LNCaP clone FGC (cell line): ENCODE results near the gene PDGFB.

Experiments used
- DNase-seq: peaks from one replicate; pipeline ENCODE4 v3.0.0-alpha.2; 2011; ENCODE audit warnings: low read depth
- H3K4me3 ChIP-seq: 2 replicates; pipeline ENCODE4 v1.5.1; 2011; ENCODE audit warnings: mild to moderate bottlenecking, low read depth, low read length, control low read depth
- TF ChIP-seq, protein P1 (sequence below): IDR thresholded peaks from 2 replicates; pipeline ENCODE4 v1.5.1; 2012; ENCODE audit warnings: mild to moderate bottlenecking; ENCODE audit not compliant: control insufficient read depth, insufficient read depth; ENCODE audit errors: extremely low read depth

The PDGFB gene

DNA sequence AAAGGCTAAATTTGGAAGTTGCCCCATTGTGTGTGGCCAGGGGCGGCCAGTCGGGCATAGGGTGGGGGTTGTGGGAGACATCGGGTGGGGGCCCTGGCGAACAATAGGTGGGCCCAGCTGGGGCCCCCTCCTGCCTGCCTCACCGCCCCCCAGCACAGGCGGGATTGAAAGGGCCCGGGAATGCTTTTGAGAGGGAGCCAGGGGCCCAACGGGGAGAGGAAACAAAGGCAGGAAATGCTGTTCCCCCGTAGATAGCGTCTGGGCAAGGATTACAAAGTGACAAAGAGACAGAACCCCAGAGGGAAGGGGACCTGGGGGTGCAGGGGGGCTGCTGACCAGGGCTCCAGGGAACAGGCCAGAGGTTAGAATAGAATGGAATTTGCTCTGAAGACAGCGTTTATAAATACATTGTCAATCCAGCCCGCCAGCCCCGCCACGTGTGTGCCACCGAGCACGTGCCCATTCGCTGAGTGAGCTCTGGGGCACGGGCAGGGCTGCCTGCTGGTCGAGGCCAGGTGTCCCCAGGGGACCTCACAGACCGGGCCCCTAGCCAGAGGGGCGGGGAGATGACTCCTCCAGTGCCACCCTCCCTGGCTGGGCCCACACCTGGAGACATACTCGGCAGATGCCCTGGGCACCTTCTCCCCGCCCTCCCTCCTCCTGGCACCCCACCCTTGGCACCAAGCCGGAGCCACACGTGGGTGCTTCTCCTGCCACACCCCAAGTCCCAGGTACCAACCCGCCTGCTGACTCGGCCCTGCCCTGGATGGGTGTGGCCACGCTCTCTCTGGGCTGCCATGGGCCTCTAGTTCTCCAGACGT, 9.7 kb downstream of the PDGFB start:
- no peak overlapping the region for H3K4me3 ChIP-seq
- TF ChIP-seq, protein P1, sequence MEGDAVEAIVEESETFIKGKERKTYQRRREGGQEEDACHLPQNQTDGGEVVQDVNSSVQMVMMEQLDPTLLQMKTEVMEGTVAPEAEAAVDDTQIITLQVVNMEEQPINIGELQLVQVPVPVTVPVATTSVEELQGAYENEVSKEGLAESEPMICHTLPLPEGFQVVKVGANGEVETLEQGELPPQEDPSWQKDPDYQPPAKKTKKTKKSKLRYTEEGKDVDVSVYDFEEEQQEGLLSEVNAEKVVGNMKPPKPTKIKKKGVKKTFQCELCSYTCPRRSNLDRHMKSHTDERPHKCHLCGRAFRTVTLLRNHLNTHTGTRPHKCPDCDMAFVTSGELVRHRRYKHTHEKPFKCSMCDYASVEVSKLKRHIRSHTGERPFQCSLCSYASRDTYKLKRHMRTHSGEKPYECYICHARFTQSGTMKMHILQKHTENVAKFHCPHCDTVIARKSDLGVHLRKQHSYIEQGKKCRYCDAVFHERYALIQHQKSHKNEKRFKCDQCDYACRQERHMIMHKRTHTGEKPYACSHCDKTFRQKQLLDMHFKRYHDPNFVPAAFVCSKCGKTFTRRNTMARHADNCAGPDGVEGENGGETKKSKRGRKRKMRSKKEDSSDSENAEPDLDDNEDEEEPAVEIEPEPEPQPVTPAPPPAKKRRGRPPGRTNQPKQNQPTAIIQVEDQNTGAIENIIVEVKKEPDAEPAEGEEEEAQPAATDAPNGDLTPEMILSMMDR, result no peak
- DNase-seq, result peak; percentile 49

DNA sequence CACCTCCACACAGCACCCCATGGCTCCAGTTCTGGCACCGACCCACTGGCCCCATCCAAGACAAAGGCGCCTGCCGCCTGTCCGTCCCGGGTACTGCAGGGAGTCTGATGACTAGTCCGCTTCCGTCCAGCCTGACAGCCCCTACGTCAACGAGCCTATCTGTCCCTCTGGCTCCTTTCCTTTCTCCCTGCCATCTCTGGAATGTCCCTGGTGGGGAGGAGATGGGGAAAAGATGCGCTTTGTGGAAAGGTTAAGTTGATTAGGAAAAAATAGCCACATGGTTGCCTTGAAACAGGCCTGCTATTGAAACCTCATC, 10.4 kb downstream of the PDGFB start:
- DNase-seq, result no peak
- TF ChIP-seq, protein P1, result no peak
- H3K4me3 ChIP-seq, result no peak overlapping the region

DNA sequence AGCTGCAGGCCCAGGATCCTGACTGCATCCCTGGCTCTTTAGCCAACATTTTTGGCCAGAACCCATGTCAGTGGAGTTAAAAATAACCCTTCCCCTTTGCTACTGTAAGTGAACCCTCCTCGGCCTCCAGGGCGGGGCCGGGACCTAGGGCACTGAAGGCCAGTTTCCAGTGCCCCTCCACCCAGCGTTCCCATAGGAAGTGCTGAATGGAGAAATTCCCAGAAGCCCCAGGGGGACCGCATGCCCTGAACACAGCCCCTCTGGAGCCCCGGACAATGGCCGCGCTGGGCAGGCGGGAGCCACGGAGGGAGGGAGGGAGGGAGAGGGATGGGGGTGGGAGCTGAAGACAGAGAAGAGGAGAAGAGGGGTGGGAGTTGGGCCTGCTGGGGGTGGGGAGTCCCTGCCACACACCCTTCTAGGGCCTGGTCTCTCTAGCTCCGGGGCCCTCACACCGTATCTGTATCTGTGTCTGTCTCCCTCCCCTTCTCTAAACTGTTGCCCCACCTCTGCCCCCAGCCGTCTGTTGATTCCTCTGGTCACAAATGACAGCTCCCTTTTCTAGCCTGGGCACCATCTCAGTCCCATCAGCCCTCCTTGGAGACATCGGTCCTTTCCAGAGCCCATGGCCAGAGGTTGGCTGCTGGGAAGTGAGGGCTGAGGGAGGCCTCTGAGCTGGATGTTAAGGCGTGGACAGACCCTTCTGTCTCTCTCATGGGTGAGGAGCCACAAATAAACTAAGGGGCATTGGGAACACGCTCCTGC, 10.9 kb downstream of the PDGFB start:
- no peak for DNase-seq
- no peak overlapping the region for H3K4me3 ChIP-seq
- TF ChIP-seq, protein P1, result no peak

DNA sequence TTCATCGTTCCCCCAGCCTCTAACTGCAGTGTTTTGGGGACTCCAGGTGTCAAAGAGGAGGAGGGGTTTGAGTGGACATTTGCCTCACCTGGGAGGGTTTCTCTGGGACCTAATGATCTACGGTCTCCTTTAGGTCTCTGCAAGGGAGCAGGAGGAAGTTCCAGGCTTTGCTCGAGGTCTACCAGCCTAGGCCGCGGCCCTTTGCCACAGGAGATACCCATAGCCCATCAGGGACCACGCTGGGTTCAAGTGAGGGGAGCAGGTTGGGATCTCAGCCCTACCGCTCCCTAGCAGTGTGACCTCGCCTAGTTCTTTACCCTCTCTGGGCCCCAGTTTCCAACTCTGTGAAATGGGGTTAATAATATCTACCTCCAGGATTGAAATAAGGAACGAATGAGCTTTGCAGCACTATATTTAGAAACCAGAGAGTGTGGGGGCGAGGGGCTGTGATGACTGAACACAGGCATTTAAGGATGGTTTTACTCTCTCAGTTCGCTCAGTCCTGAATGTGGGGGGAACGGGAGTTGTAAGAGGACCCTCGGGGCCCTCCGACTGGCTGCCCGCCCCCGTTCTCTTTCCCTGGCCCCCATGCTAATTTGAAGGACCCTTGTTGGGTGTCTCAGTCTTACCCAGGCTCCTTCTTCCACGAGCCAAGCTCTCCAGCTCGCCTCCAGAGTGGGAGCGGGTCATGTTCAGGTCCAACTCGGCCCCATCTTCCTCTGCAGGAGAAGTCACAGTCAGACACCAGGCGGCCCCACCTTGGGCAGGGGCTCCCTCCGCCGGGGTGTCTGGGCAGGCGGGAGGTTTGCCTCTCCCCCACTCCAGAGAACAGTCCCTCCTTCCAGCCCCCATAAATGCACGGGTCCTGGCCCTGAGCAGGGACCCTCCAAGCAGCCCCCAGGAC, 11.7 kb downstream of the PDGFB start:
- no peak overlapping the region for H3K4me3 ChIP-seq
- TF ChIP-seq, protein P1, result no peak
- no peak for DNase-seq

DNA sequence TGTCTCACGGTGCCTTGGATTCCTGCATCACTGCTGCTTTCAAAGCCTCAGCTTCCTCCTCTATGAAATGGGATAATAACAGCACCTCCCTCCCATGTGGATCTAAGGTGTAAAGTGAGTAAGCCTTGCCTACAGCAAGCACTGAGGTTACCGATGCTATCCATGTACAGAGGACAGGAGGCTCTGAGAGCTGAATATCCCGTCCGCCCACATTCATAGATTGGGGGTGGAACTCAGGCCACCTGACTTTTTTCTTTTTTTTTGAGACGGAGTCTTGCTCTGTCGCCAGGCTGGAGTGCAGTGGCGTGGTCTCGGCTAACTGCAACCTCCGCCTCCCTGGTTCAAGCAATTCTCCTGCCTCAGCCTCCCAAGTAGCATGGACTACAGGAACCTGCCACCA, 12.5 kb downstream of the PDGFB start:
- TF ChIP-seq, protein P1, result no peak
- DNase-seq, result no peak
- no peak overlapping the region for H3K4me3 ChIP-seq

DNA sequence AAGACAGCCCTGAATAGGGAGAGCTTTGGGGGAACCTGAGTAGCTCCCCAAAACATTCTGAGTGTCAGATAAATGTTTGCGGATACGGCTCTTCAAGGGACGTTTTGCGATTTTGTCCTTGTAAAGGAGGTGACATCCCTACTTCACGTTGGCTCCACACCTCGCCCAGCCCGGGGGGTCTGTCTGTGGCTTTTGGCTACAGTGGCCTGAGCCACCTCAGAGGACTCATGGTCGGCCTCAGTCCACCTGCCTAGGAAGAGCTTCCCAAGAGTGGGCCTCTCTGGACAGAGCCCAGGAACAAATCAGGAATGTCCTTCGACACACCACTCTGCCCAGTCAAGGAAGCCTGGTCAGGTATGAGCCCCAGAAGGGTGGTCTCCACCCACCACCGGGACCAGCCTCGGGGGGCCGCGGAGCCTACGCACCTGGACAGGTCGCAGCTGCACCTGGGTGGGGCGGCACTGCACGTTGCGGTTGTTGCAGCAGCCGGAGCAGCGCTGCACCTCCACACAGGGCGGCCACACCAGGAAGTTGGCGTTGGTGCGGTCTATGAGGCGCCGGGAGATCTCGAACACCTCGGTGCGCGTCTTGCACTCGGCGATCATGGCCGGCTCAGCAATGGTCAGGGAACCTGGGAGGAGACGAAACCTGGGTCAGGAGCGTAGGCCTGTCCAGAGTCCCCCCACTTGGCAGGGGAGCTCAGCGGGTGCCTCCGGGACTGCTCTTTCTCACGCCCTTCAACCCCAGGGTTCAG, 13.4 kb downstream of the PDGFB start:
- DNase-seq, result no peak
- no peak overlapping the region for H3K4me3 ChIP-seq
- TF ChIP-seq, protein P1, result no peak
